Astrocyte of the cerebellum (primary cell): Measurements from ENCODE around the gene PPY.

ENCODE experiments used
- DNase-seq: peaks from one replicate; pipeline ENCODE4 v3.0.0-alpha.2; 2011; ENCODE audit warnings: low read depth
- H3K4me3 ChIP-seq: 2 replicates; pipeline ENCODE4 v1.5.1; 2011; ENCODE audit warnings: mild to moderate bottlenecking, low read depth, low read length, moderate library complexity
- in situ Hi-C: cut with HindIII; loops from 2 replicates; pipeline ENCODE4 v1.10.0; 2017; ENCODE audit warnings: low sequenced_read_pairs
- TF ChIP-seq, protein P1 (sequence below): IDR thresholded peaks from 2 replicates; pipeline ENCODE4 v1.5.1; 2012; ENCODE audit warnings: low read length, low read depth, moderate library complexity, mild to moderate bottlenecking; ENCODE audit errors: missing control alignments

PPY gene

GRCh38 chr17:43916385-43916784 lies 25.9 kb downstream of the PPY start:
- TF ChIP-seq, protein P1, sequence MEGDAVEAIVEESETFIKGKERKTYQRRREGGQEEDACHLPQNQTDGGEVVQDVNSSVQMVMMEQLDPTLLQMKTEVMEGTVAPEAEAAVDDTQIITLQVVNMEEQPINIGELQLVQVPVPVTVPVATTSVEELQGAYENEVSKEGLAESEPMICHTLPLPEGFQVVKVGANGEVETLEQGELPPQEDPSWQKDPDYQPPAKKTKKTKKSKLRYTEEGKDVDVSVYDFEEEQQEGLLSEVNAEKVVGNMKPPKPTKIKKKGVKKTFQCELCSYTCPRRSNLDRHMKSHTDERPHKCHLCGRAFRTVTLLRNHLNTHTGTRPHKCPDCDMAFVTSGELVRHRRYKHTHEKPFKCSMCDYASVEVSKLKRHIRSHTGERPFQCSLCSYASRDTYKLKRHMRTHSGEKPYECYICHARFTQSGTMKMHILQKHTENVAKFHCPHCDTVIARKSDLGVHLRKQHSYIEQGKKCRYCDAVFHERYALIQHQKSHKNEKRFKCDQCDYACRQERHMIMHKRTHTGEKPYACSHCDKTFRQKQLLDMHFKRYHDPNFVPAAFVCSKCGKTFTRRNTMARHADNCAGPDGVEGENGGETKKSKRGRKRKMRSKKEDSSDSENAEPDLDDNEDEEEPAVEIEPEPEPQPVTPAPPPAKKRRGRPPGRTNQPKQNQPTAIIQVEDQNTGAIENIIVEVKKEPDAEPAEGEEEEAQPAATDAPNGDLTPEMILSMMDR = no peak
- DNase-seq = no peak
- H3K4me3 ChIP-seq = no peak overlapping the region
- in situ Hi-C loops = no loop called here

DNA sequence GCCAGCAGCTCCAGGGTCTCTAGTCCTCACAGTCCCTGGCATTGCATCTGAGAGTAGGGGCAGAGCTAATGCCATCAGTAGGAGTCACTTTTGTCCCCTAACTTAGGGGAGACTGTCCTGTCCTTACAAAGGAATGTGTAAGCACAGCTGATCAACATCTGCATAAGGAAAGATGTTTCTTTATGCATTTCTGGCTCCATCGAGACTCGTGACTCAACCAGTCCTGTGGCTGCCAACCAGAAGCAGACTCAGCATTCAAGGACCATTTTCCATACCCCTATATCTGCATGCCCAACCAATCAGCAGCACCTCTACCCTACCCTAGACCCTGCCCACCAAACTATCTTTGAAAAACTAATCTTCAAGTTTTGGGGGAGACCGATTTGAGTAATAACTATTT lies 26.7 kb downstream of the PPY start:
- in situ Hi-C loops = no loop called here
- no peak for DNase-seq
- TF ChIP-seq, protein P1 = no peak
- H3K4me3 ChIP-seq = no peak overlapping the region

DNA sequence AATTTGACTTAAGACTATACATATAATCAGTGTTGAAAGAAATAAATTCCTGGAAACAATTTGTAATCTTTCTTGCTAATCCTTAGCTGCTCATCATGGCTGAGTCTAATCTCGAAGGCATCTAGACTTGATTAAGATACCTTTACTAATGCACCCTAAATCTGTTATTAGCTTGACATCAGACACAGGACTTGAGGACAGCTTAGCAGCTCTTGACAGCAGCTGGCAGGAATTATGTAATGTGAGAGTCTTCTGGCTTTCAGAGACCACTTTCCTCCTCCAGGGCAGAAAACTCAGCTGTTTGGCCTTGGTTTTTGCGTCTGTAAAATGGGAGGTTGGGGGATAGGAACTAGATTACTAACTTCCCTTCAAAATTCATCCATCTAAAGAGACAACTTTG lies 27.8 kb downstream of the PPY start:
- DNase-seq = no peak
- TF ChIP-seq, protein P1 = no peak
- no peak overlapping the region for H3K4me3 ChIP-seq
- in situ Hi-C loops = loop anchor here (5.0 kb wide), 1 partner anchor 72 kb away; no protein-coding TSS in a partner anchor

DNA sequence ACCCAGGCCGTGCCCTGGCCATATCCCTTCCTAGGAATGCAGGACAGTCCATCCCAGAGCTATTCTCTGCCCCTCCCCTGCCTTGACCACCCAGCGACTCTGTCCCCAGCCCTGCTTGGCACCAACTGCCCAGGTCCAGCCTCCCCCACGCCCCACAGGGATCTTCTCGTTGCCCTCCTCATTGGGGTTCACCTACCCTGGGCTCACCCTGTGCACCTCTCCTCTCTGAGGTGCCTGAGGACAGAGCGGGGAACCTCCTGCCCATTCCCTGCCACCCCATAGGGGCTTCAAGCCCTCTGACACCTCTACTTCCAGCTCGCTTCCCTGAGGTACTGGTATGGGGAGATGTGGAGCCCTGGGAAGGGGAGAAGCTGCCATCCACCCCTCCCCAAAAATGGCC lies 28.7 kb downstream of the PPY start:
- no peak overlapping the region for H3K4me3 ChIP-seq
- TF ChIP-seq, protein P1 = no peak
- in situ Hi-C loops = loop anchor here (5.0 kb wide), 1 partner anchor 71 kb away; no protein-coding TSS in a partner anchor
- DNase-seq = no peak

GRCh38 chr17:43912635-43913304 lies 29.5 kb downstream of the PPY start:
- TF ChIP-seq, protein P1 = no peak
- in situ Hi-C loops = loop anchor here (5.0 kb wide), 1 partner anchor 70 kb away; no protein-coding TSS in a partner anchor

DNA sequence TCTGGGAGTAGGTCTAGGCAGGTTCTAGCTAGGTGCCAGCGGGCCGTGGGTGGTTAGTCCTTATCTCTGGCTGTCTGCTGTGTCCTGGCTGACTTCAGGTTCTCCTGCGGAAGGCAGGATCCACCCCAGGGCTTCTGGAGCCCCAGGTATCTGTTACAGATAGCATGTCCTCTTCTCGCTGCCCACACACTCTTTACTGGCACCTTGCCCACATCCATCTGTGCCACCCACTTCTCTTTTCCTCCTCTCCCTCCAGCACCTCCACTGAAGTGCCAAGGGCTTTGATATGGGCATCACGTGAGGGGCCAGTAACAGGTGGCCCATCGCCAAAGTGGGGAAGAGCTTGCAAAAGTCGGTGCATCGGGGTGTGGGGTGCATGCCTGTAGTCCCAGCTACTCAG lies 30.4 kb downstream of the PPY start:
- in situ Hi-C loops = loop anchor here (5.0 kb wide), 1 partner anchor 70 kb away; no protein-coding TSS in a partner anchor
- H3K4me3 ChIP-seq = no peak overlapping the region
- no peak for DNase-seq
- TF ChIP-seq, protein P1 = no peak

More at GRCh38 chr17:43912635-43913304, 29.5 kb downstream of the PPY start:
- H3K4me3 ChIP-seq = no peak overlapping the region
- DNase-seq = no peak
